Measurements from ENCODE around the gene EXOC3L2. TPM values are rescaled to one million over a fixed set of nuclear protein-coding genes. Genes with fewer than 3 reads are reported as not detected.

The EXOC3L2 gene
- total RNA-seq, 1 experiment from 2014 or later, result 0.61 TPM

DNA sequence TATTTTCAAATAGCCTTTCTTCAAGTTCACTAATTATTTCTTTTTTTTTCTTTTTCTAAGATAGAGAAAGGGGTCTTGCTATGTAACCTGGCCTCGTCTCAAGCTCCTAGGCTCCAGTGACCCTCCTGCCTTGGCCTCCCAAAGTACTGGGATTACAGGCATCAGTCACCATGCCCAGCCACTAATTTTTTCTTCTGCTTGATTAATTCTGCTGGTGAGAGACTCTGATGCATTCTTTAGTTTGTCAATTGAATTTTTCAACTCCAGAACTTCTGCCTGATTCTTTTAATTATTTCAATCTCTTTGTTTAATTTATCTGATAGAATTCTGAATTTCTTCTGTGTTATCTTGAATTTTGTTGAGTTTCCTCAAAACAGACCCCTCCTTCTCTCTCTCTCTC lies 55.2 kb downstream of the EXOC3L2 start:
- H3K27me3 Mint-ChIP-seq (ENCODE audit: low read depth), result peaks cover 22% of the 10 kb centered on the region
- Histone ChIP-seq H3K79me1 (ENCODE audit: insufficient read depth, low read depth, low read length, poor library complexity, severe bottlenecking) (no peaks in the 10 kb centered on the region), H3T11ph (ENCODE audit: low read length) (no peak overlapping the region), H2BK20ac (ENCODE audit: low read depth, low read length, poor library complexity, severe bottlenecking) (no peak overlapping the region), H3K23me2 (ENCODE audit: insufficient read length, low read depth, low read length, poor library complexity, severe bottlenecking) (no peaks in the 10 kb centered on the region), H3K9ac (ENCODE audit: extremely low read depth, insufficient read length, low read length) (no peak overlapping the region), H2BK120ac (ENCODE audit: low read depth, low read length, poor library complexity, severe bottlenecking) (no peak overlapping the region), H3K18ac (ENCODE audit: insufficient read length, low read depth, low read length) (no peak overlapping the region), H4K91ac (ENCODE audit: insufficient read length, low read depth, low read length) (no peak overlapping the region), H3K27me3 (ENCODE audit: insufficient read depth, low read length) (no peaks in the 10 kb centered on the region), H3K23ac (ENCODE audit: insufficient read length, low read depth, low read length) (no peak overlapping the region), H4K8ac (replicated peaks; ENCODE audit: insufficient read length, low read depth, low read length) (no peak overlapping the region), H4K5ac (ENCODE audit: insufficient read length, low read depth, low read length) (no peak overlapping the region), H3K14ac (ENCODE audit: insufficient read depth, low read length) (no peak overlapping the region), H4K20me1 (ENCODE audit: control insufficient read depth, insufficient read depth, insufficient read length) (no peaks in the 10 kb centered on the region), H3K27ac (ENCODE audit: insufficient read length, low read depth, low read length) (no peak overlapping the region), H3K79me2 (ENCODE audit: insufficient read depth, low read length) (no peaks in the 10 kb centered on the region), H2AK5ac (ENCODE audit: insufficient read length, low read length) (no peak overlapping the region), H2BK5ac (ENCODE audit: insufficient read length, low read length) (no peak overlapping the region), H3K4me1 (ENCODE audit: insufficient read depth, low read length) (no peaks in the 10 kb centered on the region), H3K9me3 (ENCODE audit: control insufficient read depth, low read depth, low read length) (no peaks in the 10 kb centered on the region), H3K4me2 (ENCODE audit: insufficient read depth, insufficient read length, low read length) (no peak overlapping the region), H2BK12ac (ENCODE audit: insufficient read length, low read depth, low read length) (no peak overlapping the region), H3K56ac (ENCODE audit: insufficient read length, low read depth, low read length) (no peak overlapping the region), H3K4ac (ENCODE audit: low read depth, low read length) (no peak overlapping the region), H2BK15ac (ENCODE audit: low read depth, low read length) (no peak overlapping the region), H2AFZ (ENCODE audit: low read length) (no peak overlapping the region)
- no CpG with 5 or more reads among the region's 1 CpG for whole genome bisulfite sequencing (ENCODE audit: extremely low coverage, insufficient read length, low lambda C conversion rate)
- TF ChIP-seq, protein P1, sequence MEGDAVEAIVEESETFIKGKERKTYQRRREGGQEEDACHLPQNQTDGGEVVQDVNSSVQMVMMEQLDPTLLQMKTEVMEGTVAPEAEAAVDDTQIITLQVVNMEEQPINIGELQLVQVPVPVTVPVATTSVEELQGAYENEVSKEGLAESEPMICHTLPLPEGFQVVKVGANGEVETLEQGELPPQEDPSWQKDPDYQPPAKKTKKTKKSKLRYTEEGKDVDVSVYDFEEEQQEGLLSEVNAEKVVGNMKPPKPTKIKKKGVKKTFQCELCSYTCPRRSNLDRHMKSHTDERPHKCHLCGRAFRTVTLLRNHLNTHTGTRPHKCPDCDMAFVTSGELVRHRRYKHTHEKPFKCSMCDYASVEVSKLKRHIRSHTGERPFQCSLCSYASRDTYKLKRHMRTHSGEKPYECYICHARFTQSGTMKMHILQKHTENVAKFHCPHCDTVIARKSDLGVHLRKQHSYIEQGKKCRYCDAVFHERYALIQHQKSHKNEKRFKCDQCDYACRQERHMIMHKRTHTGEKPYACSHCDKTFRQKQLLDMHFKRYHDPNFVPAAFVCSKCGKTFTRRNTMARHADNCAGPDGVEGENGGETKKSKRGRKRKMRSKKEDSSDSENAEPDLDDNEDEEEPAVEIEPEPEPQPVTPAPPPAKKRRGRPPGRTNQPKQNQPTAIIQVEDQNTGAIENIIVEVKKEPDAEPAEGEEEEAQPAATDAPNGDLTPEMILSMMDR (conservative IDR thresholded peaks at IDR 0.05), result no peak
- H3K4me3 Mint-ChIP-seq, result no peak overlapping the region
- no peaks in the 10 kb centered on the region for H3K9me3 Mint-ChIP-seq
- no peak overlapping the region for H3K27ac Mint-ChIP-seq
- no peaks in the 10 kb centered on the region for H3K36me3 Mint-ChIP-seq (ENCODE audit: insufficient read depth in 1 of 3, low read depth in 3 of 3)
- H3K4me1 Mint-ChIP-seq, result peaks cover 2 to 7% of the 10 kb centered on the region in 2 experiments; a peak in 1 of 4 replicates
- no peak for DNase-seq

All from H9 (cell line).